Superior temporal gyrus (tissue), 1 donor: ENCODE data around the gene PASK.

ENCODE experiments used
- DNase-seq: peaks from one replicate; pipeline ENCODE4 v3.0.0-alpha.2; 2016; ENCODE audit errors: extremely low spot score

Gene PASK

GRCh38 chr2:241180495-241180894, 31.2 kb upstream of the PASK start:
- no peak for DNase-seq

- peak; percentile 25 for DNase-seq
These were observed 30.6 kb upstream of the PASK start for GRCh38 chr2:241179899-241180298.

DNA sequence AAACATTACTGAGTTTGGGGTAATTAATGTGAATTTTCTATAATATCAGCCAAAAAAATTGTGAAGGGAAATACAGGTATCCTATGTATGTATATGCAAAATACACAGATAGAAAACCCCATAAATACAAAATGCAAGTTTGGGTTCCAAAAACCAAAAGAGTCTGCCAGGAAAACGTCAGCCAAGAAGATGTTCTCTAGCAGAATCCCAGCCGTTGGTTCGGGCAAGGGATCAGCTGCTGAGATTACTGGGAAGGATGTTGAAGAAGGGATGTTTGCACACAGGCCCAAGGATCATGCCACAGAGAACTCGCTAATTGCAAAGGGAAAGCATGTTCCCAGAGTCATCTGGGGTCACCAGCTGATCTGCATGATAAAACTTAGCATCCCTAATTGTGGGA, 29.7 kb upstream of the PASK start:
- no peak for DNase-seq

DNA sequence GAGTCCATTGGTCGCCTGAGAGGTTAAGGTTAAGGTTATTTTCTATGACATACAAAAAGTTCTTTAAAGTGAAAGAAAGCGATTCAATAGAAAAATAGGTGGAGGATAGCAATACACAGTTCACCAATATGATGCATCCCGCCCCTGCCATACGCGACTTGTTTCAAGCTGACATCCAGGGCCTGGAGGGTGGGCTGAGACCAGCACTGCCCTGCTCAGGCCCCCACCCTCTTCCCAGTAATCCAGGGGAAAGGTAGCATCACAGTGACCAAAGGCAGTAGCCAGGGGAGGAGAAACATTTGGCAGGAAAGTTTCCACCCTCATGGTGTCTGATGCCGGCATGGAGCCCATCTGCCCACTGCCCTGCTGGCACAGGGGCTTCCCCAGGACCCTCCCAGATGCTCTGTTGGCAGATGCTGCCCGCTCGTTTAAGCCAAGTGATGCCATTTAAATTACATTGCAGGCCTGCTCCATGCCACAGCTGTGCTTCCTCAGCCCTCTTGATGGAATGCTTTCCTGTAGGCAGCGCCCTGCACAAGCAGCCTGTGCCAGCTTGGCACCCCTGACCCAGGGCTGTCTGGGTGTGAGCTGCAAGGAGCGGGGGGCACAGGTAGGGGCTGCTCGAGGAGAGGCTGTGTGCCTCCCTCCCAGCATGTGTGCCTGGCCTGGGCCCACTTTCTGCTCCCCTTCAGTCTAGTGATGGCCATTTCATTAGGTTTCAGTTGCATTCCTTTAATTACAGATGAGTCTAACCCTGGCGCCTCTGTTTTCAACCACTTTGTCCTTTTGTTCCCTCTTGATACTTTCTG, 28.5 kb upstream of the PASK start:
- DNase-seq, result no peak

DNA sequence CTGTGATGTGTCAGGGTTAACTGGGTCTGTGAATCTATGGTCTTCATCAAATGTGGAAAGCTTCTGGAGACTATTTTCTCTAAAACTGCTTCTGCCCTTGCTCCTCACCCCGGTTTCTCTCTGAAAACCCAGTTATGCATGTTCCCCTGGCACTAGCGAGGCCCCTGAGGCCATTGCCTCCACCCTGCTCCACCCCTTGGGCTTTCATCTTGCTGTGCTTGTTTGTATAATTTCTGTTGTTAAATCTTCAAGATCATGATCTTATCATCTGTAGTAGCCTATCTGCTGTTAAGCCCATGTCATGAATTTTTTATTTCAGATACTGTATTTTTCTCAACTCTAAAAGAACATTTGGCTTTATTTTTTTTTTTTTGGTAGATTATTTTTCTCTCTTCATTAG, 24.3 kb upstream of the PASK start:
- DNase-seq, result no peak

DNA sequence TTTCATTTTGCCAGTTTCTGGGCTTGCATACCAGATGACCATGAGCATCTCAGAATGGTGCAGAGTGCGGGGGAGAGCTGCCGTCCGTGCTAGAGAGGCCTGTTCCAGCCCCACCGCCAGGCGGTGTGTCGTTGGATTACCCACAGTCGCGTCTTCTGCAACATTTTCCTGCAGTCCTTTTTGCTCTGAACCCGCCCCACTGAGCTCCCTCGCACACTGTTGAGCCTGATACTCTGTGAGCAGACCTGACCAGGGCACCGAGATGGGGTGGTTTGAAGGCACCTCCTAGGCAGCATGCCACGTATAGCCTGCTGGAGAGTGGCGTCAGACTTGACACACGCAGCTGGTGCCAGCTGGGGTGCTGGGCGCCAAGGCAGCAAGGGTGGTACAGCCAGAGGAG, 19.1 kb upstream of the PASK start:
- DNase-seq, result no peak

- no peak for DNase-seq
These were observed 14.4 kb upstream of the PASK start for GRCh38 chr2:241163601-241164118.

DNA sequence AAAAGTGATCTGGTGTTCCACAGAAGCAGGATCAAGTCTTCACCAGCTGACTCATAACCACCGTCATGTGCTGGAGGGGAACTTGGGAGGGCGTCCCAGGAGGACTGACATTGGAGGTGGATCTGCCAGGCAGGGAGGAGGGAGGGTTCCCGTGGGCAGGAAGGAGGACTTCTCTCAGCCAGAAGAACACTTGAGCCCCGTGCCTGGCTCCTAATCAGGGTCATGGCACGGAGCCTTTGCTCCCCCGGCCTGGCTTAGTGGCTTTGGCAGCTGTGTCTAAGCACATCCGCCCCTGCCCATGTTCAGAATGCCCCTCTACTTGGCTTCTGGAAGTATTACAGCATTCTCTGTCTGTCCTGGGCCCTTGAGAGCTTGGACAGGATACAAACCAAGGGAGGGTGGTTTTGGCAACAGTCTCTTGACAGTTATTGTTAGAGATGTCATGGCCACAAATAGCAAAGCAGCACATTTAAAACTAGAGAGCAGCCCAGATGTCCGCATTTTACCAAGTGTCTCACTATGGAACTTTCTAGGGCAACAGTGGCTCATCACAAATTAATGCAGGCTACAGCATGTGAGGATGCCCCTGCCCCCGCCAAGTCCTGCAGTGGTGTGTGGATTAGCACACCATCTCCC, 12.5 kb upstream of the PASK start:
- DNase-seq, result peak; percentile 64

- no peak for DNase-seq
These were observed 11.0 kb upstream of the PASK start for GRCh38 chr2:241160318-241160717.

- DNase-seq, result no peak
These were observed 9.8 kb upstream of the PASK start for GRCh38 chr2:241159116-241159515.

DNA sequence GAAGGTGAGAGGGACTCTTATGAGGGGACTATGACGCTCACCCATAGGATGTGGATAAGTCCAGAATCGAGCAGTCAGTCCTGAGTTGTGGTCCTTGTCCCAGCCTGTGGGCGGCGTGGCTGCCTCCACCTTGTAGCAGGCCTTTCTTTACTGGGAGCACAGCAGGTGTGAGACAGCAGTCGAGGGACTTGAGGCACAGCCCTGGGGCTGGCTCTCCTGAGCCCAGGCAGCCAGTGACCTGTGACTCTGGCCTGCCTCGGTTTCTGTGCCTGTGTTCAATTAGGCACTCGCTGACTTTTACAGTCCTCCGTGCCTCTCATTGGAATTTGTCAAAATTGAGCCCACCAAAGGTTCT, 9.3 kb upstream of the PASK start:
- DNase-seq, result no peak

DNA sequence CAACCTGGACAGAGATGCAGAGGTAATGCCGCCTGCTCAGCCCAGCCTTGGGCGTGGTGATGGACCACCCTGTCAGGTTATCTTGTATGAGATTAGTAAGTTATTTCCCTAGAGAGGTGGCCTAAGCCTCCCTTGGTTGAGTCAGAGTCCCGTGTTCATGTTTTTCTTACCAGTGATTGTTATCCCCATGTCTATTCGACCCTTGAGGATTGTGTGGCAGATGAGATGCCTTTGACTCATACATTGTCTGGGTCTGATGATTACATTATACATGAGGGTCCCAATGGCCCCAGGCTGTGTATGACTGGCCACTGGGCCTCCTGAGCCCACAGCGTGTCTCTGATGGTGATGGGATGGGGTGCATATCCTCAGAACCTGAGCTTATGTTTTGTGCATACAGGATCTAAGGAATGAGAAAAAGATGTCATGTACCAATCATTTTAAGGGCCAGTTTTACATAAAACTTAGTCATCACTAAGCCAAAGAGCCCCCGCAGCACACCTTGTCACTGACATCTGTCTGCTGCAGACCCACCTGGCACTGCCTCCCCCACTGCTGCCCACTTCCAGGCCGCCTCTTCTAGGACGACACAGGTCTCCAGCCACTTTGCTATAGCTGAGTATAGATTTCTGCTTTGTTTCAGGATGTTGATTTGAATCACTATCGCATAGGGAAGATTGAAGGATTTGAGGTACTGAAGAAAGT, 8.7 kb upstream of the PASK start:
- DNase-seq, result no peak

DNA sequence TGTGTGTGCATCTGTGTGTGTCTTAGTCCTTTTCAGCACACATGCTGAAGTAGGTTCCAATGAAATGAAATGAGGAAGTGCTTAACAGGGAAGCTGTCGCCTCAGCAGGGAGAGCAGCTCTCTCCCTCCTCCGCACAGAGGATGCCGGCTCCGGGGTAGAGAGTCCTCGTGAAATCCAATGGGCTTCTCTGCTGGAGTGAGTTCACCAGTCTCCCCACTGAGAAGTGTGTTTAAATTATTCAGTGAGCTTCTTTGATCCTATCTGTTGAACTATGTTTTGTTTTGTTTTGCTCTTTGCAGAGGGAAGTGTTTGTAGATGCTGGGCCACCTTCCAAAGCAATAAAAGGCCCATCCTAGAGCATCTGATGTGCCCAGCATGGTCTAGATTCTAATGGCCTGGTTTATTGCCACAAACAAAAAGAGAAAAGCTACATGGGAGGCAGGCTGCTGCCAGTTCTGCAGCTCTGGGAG, 7.7 kb upstream of the PASK start:
- peak; percentile 50 for DNase-seq

DNA sequence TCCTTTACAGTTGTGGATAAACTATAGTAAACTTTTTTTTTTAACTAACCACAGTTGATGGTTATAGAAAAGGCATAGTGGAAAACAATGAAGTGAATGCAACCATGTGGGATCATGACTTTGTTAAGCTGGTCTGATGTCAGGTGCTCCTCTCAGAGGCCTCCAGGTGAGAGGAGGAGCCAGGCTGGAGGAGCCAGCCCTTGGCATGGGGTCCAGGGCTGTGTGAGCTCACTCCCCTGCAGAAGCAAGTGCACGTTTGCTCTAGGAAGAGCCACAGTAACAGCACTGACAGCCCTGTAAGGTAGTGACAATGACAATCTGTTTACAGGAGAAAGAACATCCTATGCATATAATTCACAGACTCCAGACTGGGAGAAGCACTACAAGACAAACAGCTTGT, 6.7 kb upstream of the PASK start:
- no peak for DNase-seq

GRCh38 chr2:241154915-241155314, 5.6 kb upstream of the PASK start:
- DNase-seq, result peak; percentile 68

GRCh38 chr2:241153616-241154015, 4.3 kb upstream of the PASK start:
- no peak for DNase-seq

DNA sequence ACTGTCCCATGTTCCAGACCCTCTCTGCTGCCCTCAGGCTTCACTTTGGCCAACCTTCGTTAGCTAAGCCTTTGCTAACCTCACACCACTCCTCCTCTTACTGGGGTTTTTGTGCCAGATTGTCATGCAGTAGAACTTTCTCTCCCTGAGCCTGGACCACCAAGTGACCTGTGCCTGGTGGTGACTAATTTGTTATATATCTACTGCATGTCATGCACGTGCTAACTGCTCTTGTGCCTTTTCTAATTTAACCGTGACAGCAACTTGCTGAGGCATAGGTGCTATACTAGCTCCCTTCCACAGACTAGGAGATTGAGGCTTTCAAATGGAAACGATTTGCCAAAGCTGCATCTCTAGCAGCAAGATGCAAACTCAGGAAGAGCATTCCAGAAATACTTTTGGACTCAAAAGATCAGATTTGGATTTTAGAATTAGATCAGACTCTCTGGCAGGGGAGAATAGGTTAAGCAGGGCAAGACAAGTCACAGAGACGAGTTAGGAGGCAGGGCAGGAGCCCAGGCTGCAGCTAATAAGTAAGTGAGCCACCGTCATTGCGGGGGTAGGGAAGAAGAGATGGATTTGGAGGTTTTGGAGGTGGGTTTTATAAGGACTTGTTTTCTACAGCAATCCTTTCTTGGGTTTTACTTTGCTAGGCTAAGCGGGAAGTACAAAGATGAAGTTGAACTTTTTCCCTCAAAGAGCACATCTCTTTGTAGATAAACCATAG, 2.8 kb upstream of the PASK start:
- no peak for DNase-seq

DNA sequence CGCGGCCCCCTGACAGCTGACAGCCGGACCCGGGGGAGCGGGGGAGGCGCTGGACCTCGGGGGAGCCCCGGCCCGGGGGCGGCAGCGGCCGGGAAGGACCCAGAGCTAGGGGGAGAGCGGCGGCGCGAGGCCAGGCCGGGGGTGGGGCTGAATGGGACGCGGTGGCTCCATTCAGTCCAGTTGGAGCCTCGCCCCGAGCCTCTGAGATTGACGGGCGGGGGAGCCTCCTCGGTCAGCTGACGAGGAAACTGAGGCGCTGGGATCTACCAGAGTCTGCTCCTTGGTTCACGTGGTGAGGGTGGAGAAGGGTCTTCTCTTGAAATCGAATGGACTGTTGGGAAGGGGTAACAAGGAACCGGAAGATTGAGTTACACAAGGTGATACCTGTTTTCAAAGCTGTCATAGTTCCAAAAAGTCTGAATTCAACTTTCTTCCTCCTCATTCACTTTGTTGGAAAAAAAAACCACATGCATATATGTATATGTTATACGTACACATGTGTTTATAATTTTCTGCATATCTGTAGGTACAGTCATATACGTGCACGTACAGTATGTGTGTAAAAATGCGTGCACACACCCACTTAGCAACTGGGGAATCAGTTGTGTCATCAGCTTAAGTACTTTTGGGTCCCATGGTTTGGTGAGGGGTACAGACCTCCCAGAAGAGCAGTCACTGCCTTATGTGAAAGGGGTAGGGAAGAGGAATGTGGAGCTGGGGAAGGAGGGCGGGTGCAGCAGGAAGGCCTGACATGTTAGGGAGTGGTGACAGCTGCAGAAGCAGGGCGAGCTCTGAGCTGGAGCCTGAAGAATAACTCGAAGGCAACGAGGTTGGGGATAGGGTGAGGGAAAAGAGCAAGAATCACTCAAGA, 1.6 kb upstream of the PASK start:
- DNase-seq, result peak; percentile 28

GRCh38 chr2:241149925-241150659, 820 bp upstream of the PASK start, which contains the start of gene PPP1R7:
PPP1R7 (plus strand) TSS chr2:241150467; CDS start chr2:241150496, 29 bp downstream.
- DNase-seq, result peak; percentile 95

GRCh38 chr2:241149675-241149924, 328 bp upstream of the PASK start:
- DNase-seq, result no peak
